Measurements from ENCODE around the gene C11orf21.
A peak's percentile ranks its signal among the peaks of the same experiment; 100 is the strongest.
"Not testable (repeated sequence)": the region's sequence is repeated elsewhere in the genome, so short reads cannot be mapped to it uniquely, and the experiment has no call there.

Gene C11orf21

DNA sequence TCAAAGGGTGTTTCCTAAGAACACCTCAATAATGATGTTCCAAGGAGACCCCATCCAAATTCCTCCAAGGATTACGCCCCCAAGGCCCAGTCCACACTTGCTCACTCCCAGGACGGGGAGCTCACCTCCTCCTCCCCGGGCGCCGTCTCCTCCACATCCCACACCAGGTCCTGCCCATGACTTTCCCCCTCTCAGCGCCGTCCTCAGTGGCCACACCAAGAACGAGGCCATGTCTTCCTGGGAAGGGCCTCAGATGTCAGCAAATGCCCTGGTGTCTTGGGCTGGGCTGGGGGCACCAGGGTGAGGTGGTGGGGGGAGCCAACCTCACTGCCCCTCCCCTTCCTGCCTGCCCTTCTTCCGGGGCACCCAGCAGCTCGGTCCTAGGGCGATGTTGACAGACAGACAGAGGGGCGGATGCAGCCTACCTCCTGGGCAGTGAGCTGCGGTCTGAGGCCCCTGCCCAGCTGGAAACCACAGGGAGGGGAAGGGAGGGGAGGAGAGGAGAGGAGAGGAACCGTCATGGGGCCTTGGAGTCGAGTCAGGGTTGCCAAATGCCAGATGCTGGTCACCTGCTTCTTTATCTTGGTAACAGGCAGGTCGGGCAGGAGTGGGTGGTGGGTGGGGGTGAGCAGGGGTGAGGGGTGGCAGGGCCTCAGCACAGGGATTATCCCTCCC is at the start of gene C11orf21, which contains the start of gene TSPAN32:
Gene C11orf21 (minus strand): TSS at position 288 of the 675 bp plus-strand sequence. CDS start 110 bp downstream, at position 178.
Gene TSPAN32 (plus strand): TSS at position 383 of the 675 bp plus-strand sequence. CDS start 137 bp downstream, at position 520.
- no peak for DNase-seq (ENCODE audit: low read depth in 2 of 2)

DNA sequence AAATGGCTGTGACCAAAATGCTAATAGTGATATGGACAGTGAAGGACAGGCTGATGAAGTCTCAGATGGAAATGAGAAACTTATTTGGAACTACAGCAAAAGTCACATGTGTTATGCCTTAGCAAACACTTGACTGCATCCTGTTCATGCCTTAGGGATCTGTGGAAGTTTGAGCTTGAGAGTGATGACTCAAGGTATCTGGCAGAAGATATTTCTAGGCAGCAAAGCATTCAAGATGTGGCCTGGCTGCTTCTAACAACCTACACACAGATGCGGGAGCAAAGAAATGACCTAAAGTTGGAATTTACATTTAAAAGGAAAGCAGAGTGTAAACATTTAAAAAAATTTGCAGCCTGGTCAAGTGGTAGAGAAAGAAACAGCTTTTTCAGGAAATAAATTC is 47.3 kb upstream of the C11orf21 start:
- peak in 1 of 2 experiments; percentile 2 for DNase-seq (ENCODE audit: low read depth in 2 of 2)

DNA sequence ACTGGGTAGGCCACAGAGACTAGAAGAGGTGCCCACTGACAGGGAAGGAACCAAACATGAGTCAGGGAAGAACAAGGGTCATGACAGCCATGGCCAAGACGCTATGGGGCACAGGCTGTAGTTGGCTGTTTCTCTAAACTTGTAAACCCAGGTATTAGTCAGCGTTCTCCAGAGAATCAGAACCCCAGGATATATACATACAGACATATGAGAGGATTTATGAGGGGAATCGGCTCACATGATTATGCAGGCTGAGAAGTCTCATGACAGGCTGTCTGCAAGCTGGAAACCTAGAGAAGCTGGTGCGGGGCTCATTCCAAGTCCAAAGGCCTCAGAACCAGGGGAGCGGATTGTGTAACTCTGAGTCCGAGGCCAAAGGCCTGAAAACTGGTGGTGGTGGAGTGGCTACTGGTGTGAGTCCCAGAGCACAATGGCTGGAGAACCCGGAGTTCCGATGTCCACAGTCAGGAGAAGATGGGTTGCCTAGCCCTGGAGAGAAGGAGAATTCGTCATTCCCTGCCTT is 45.7 kb upstream of the C11orf21 start:
- no peak for DNase-seq (ENCODE audit: low read depth in 2 of 2)

DNA sequence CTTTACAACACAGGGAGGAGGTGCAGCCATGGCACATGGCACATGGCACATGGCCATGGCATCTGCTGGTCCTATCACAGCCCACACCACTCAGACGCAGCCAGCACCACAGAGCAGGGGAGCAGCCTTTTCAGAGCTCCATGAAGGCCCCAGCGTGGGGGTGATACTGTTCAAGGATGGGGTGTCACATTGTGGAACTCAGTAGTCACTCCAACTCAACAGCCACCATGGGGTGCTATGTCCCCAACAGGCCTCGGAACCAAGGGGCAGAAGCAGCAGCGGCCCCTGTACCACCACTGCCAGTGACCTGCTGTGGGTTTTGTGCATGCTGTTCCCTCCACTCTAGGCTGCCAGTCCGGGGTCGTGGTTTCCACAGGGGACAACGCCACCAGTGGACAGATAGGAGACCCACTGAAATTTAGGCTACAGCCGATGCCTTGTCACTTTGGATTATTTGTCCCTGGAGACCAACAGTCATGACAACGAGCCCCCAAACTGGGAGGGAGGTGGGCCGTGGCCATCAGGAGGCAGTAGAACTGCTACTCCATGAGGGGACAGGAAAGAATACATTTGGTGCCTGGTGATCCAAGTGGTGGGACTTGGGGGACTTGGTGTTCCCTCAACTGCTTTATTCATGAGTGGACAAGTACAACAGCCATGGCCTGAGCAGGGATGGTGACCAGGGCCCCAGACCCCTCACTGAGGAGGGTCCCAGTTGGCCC is 45.0 kb upstream of the C11orf21 start:
- DNase-seq (ENCODE audit: low read depth in 2 of 2) = no peak

DNA sequence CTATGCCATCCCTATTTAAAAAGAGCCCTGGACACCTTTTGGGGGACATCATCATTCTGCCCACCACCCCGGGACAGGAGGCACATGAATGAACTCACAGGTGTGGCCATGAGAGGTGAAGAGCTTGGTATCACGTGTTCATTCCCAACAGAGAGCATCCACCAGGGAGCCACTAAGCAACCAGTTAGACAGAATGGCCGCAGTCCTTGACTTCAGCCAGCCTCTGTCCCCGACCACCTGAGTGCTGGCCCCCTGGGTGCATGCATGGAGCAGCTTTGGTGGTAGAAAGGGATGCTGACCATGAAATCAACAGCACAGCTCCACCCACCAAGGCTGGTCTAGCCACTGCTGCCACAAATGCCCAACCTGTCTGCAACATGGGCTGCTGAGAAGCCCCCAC is 44.3 kb upstream of the C11orf21 start:
- DNase-seq (ENCODE audit: low read depth in 2 of 2) = no peak

DNA sequence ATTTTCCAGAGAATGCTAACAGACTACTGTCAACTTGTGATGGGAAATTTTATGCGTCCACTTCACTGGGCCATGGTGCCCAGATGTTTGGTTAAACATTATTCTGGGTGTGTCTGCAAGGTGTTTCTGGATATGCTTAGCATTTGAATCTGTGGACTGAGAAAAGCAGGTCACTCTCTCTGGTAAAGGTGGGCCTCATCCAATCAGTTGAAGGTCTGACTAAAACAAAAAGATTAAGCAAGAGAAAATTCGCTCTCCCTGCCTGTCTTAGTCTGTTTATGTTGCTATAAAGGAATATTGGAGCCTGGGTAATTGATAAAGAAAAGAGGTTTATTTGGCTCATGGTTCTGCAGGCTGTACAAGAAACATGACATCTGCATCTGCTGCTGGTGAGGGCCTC is 43.3 kb upstream of the C11orf21 start:
- no peak for DNase-seq (ENCODE audit: low read depth in 2 of 2)

DNA sequence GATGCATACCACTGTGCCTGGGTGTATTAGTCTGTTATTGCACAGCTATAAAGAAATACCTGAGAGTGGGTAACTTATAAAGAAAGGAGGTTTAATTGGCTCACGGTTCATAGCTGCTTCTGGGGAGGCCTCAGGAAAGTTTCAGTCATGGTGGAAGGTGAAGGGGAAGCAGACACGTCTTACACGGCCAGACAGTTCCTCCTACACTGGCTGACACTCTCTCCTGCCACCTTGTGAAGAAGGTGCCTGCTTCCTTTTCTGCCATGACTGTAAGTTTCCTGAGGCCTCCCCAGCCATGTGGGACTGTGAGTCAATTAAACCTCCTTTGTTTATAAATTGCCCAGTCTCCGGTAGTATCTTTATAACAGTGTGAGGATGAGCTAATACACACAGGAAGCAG is 41.8 kb upstream of the C11orf21 start:
- DNase-seq (ENCODE audit: low read depth in 2 of 2) = no peak

DNA sequence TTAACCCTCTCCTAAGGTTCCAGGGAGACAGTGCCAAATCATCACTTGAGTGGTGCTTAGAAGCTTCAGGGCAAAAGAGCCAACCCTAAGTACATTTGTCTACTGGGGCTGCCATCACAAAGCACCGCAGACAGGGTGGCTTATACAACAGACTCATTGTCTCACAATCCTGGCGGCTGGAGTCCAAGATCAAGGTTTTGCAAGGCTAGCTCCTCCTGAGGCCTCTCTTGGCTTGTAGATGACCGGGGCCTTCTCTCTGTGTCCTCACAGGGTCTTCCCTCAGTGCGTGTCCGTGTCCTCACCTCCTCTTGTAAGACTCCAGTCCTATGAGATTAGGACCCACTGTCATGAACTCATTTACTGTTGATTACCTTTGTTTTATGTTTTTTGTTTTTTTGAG is 41.3 kb upstream of the C11orf21 start:
- DNase-seq (ENCODE audit: low read depth in 2 of 2) = no peak

DNA sequence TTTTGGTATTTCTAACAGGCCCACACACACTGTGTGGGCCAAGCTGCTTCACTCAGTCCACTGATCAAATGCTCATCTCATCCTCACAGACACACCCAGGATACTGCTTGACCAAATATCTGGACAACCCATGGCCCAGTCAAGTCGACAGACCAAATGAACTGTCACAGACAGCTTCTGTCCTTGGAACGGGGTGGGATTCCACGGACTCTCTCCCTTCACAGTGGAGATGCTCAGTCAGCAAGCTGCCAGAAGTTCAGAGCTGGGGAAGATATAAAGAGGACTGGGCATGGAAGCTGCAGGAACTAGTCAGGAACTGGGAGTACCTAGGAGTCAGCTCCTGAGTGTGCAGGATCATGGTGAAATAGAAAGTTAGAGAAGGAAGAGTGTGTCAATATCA is 40.8 kb upstream of the C11orf21 start:
- no peak for DNase-seq (ENCODE audit: low read depth in 2 of 2)

DNA sequence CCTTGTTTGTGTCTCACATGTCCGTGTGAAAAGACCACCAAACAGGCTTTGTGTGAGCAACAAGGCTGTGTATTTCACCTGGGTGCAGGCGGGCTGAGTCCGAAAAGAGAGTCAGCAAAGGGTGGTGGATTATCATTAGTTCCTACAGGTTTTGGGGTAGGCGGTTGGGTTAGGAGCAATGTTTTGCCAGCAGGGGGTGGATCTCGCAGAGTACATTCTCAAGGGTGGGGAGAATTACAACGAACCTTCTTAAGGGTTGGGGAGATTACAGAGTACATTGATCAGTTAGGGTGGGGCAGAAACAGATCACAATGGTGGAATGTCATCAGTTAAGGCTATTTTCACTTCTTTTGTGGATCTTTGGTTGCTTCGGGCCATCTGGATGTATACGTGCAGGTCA is 37.0 kb upstream of the C11orf21 start:
- DNase-seq (ENCODE audit: low read depth in 2 of 2) = not testable (repeated sequence)

DNA sequence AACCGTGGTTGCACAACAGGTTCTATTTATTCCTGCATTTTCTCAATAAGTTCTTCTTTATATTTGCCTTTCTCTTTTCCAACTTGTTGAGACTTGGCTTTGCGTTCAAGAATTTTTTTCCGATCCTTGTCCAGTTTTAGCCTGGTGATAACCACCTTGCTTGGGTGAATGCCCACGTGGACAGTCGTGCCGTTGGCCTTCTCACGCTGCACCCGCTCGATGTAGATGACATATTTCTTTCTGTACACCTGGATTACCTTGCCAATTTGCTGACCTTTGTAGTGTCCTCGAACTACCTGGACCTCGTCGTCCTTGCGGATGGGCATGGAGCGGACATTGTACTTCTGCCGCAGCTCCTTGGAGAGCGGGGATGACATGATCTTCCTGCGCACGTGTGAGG is 33.6 kb upstream of the C11orf21 start:
- DNase-seq (ENCODE audit: low read depth in 2 of 2) = not testable (repeated sequence)

DNA sequence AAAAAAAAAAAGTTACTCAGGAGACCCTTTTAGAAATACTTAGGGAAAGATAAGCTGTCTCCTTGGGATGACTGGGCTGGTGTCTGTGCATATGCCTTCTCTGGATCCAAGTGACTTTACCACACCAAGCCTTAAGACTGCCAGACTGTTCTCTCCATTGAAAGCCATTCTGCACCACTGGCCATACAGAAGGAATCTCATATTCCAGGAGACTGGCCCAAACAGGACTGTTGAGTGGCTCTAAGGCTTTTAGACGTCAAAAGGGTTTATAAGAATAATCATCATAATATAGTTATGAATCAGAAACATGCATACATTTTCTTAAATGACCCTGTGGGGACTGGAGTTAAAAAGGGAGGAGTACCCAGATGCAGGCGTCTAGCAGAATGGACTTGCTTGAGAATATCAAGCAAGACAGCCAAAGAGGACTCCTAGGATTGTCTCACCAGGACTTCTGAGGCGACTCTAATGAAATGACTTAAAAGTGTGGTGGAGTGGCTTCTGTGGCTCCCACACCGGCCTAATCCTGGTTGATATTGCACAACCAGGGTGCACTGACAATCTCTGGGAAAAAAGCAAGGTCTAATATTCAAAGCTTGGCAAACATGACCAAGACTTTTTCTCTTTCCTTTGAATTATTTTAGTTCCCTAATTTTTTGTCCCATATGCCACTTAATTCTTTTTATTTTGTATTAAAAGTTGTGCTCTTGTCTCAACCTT is 31.9 kb upstream of the C11orf21 start:
- not testable (repeated sequence) for DNase-seq (ENCODE audit: low read depth in 2 of 2)

DNA sequence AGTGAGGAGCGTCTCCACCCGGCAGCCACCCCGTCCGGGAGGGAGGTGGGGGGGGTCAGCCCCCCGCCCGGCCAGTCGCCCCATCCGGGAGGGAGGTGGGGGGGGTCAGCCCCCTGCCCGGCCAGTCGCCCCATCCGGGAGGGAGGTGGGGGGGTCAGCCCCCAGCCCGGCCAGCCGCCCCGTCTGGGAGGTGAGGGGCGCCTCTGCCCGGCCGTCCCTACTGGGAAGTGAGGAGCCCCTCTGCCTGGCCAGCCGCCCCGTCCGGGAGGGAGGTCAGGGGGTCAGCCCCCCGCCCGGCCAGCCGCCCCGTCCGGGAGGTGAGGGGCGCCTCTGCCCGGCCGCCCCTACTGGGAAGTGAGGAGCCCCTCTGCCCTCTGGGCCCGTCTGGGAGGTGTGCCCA is 30.9 kb upstream of the C11orf21 start:
- DNase-seq (ENCODE audit: low read depth in 2 of 2) = not testable (repeated sequence)

DNA sequence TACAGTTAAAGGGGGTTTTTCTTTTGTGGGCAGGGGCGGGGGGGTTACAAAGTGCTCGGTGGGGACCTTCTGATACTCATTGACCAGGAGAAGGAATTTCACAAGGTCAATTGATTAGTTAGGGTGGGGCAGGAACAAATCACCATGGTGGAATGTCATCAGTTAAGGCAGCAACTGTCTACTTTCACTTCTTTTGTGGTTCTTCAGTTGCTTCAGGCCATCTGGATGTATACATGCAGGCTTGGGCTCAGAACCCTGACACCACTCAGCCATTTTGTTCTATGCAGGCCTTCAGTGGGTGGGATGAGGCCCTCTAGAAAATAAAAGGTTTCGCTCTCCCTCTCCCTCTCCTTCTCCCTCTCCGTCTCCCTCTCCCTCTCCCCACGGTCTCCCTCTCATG is 29.7 kb upstream of the C11orf21 start:
- DNase-seq (ENCODE audit: low read depth in 2 of 2) = no peak

DNA sequence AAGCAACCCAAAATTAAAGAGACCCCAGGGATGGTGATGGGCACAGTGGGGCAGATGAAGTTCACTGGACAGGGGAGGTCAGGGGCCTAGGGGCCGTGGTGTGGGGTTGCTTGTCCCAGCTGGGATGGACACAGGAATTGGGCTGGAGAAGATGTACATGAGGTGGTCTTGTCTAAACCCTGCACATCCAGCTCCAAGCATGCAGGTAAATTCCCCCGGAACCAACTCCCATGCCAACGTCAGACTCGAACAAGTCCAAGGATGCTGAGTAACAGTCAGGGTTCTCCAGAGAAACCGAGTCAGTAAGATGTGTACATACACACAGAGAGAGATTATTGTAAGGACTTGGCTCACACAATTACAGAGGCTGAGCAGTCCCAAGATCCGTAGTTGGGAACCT is 29.0 kb upstream of the C11orf21 start:
- DNase-seq (ENCODE audit: low read depth in 2 of 2) = no peak

DNA sequence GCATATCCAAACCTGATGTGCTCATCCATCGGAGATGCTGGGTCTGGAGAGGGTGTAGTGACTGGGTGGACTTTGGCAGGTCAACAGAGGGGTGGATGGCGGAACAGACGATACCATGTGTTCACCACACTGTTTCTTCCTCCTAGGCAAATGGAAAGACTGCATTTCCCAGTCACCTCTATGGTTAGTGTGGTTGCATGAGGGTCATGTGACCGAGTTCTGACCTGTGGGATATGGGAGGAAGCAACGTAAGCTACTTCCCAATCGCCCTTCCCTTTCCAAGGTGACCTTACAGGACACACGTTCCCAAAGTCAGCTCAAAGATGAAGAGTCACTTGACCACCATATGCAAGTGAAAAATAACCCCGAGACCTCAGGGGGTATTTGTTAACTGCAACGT is 27.8 kb upstream of the C11orf21 start:
- DNase-seq (ENCODE audit: low read depth in 2 of 2) = no peak

DNA sequence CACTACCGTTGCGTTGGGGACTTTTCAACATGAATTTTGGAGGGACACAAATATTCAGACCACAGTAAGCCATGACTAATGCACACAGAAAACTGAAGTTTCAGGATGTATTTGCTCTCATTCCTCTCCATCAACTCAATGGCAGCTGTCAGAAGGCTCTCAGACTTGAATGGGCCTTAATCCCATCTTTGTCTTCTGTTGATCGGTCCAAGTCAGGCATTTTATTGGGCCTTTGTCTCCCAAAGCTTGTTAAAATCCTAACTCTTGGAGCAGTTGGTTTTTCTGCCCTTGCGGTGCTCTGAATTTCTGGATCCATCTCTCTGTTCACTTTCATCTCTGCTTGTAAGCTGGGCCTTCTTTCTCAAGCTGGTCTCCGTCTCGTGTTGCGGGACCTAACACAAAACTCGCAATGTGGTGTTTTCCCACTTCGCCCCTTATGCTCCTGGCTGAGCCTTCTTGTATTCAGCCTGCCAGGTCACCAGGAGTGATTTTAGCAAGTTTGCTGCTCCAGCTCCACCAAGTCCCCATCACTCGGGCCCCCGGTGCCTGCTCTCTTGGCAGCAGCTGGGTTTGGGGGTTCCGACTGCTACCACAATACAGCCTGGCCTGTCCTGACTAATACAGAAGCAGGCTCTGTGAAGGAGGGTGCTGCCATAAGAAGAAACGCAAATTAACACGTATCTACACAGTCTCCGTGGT is 27.1 kb upstream of the C11orf21 start:
- no peak for DNase-seq (ENCODE audit: low read depth in 2 of 2)

DNA sequence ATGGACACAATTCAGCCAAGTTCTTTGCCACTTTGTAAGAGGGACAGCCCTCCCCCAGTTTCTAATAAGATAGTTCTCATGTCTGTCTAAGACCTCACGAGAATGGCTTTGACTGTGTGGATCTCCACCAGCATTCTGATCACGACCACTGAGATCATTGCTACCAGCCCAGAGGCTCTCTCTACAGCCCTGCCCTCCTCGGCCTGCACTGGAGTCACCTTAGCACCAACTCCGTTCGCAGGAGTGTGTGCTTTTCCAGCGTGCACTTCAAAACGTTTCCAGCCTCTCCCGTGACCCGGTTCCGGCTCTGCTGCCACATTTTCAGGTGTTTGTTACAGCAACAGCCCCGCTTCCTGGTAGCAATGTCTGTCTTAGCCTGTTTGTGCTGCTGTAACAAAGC is 26.3 kb upstream of the C11orf21 start:
- no peak for DNase-seq (ENCODE audit: low read depth in 2 of 2)

DNA sequence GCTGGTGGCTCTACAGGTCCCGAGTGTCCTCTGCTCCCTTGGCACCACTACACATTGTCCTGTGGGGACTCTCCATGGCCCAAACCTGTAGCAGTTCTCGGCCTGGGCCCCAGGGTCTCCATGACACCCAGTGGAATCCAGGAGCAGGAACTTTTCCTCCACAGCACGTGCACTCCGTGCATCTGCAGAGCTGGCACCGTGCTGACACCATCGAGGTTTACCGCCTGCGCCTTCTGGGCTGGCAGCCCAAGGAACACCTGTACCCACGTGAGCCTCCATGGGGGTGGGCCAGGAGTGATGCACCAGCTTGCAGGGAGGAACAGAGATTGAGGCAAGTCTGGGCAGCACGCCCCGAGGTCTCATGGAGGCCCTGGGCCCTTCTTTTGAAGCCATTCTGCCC is 25.3 kb upstream of the C11orf21 start:
- DNase-seq (ENCODE audit: low read depth in 2 of 2) = no peak

DNA sequence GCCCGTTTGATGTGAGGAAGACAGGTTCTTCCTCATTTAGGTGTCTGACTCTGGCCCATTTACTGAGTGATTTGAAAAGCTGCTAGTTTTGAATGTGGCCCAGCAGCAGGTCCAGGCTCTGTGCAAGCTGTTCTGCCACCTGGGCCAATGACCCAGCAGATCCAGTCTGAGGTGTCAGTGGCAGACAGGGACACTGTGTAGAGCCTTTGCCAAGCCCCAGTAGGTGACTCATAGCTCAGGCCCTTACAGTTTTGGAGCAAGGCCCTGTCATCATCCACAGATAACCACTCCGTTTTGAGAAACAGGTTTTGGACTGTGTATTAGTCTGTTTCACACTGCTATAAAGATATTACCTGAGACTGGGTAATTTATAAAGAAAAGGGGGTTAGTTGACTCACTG is 24.0 kb upstream of the C11orf21 start:
- no peak for DNase-seq (ENCODE audit: low read depth in 2 of 2)

DNA sequence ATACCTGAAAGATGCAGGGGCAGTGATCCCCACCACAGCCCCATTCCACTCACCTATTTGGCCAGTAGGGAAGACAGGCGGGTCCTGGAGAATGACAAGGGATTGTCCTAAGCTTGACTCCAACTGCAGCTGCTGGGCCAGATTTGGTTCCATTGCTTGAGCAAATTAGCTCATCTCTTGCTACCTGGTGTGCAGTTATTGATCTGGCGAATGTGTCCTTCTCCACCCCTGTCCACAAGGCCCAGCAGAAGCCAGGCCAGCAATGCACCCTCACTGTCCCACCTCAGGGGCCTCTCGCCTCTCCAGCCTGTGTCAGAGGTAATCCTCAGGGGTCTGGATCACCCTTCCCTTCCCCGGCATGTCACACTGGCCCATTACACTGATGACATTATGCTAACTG is 23.4 kb upstream of the C11orf21 start:
- no peak for DNase-seq (ENCODE audit: low read depth in 2 of 2)

DNA sequence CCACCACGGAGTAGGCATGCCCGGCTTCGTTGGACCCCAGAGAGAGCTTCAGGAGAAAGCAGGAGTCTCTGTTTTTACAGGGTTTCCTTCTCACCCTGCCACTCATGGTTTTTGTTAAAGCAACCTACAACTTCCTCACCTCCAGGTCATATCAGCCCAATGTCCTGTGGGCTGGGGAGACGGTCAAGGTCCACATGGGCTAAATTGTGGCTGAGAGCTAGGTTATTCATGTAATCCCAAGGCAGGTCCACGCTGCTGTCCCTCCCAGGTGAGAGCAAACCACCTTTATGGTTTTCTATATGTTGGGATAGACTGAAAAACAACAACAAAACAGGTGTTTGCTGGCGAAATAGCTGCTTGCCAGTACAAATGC is 19.6 kb upstream of the C11orf21 start:
- no peak for DNase-seq (ENCODE audit: low read depth in 2 of 2)

Data from fibroblast of skin of left quadriceps (primary cell).